ENCODE data around the gene C17orf100.

GRCh38 chr17:6626616-6627015, 24.9 kb upstream of the C17orf100 start:
- TF ChIP-seq YY1 (IDR thresholded peaks at IDR 0.05; ENCODE audit: borderline replicate concordance in 1 of 3, control insufficient read depth in 1 of 3, extremely low read depth in 1 of 3, insufficient read depth in 3 of 3, insufficient read length in 1 of 3, insufficient replicate concordance in 2 of 3, low read depth in 1 of 3, low read length in 2 of 3) = no peak
- no peak for TF ChIP-seq ZFX (CRISPR knock-in tag; IDR thresholded peaks at IDR 0.05)
- TF ChIP-seq, protein P1, sequence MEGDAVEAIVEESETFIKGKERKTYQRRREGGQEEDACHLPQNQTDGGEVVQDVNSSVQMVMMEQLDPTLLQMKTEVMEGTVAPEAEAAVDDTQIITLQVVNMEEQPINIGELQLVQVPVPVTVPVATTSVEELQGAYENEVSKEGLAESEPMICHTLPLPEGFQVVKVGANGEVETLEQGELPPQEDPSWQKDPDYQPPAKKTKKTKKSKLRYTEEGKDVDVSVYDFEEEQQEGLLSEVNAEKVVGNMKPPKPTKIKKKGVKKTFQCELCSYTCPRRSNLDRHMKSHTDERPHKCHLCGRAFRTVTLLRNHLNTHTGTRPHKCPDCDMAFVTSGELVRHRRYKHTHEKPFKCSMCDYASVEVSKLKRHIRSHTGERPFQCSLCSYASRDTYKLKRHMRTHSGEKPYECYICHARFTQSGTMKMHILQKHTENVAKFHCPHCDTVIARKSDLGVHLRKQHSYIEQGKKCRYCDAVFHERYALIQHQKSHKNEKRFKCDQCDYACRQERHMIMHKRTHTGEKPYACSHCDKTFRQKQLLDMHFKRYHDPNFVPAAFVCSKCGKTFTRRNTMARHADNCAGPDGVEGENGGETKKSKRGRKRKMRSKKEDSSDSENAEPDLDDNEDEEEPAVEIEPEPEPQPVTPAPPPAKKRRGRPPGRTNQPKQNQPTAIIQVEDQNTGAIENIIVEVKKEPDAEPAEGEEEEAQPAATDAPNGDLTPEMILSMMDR (IDR thresholded peaks at IDR 0.05 in 2 of 3, conservative IDR thresholded peaks at IDR 0.05 in 1 of 3; ENCODE audit: insufficient read depth in 2 of 3, low read depth in 1 of 3, low read length in 3 of 3) = no peak
- no peak for TF ChIP-seq ELF4 (CRISPR knock-in tag; IDR thresholded peaks at IDR 0.05)
- no peak for TF ChIP-seq USF2 (CRISPR knock-in tag; IDR thresholded peaks at IDR 0.05)
- TF ChIP-seq ZNF175 (CRISPR knock-in tag; IDR thresholded peaks at IDR 0.05; ENCODE audit: low read depth) = no peak
- TF ChIP-seq ZNF830 (CRISPR knock-in tag; IDR thresholded peaks at IDR 0.05) = no peak

Measured in K562 (cell line).